Mucosa of descending colon (tissue), 3 donors: Measurements from ENCODE around the gene CACNA1C. TPM values are rescaled to one million over a fixed set of nuclear protein-coding genes. Genes with fewer than 3 reads are reported as not detected.

Experiments
- ATAC-seq: fragments of 200-7000 bp; cut with Tn5 transposase; one replicate; pipeline ENCODE4 v1.9.1; 2020; ENCODE audit warnings: mild to moderate bottlenecking, moderate library complexity
- DNase-seq, 3 donors: peaks; one replicate each; pipeline ENCODE4 v3.0.0-alpha.2; 2020
- H3K36me3 ChIP-seq: fragments of 200-600 bp; one replicate; pipeline ENCODE4 v1.8.0; 2021; ENCODE audit warnings: low read depth, mild to moderate bottlenecking
- H3K4me1 ChIP-seq: fragments of 200-600 bp; one replicate; pipeline ENCODE4 v1.8.0; 2021; ENCODE audit warnings: low read depth, mild to moderate bottlenecking
- H3K4me3 ChIP-seq: fragments of 200-600 bp; one replicate; pipeline ENCODE4 v1.8.0; 2021; ENCODE audit warnings: mild to moderate bottlenecking
- H3K9me3 ChIP-seq: fragments of 200-600 bp; one replicate; pipeline ENCODE4 v1.8.0; 2021; ENCODE audit warnings: mild to moderate bottlenecking
- CTCF ChIP-seq: fragments of 200-600 bp; IDR thresholded peaks from one replicate; pipeline ENCODE4 v1.8.0; 2022; ENCODE audit warnings: antibody characterized with exemption, mild to moderate bottlenecking
- intact Hi-C, 2 donors: fragments of 100-400 bp; cut with DNase I in 1 of 2; cut with micrococcal nuclease in 1 of 2; formaldehyde crosslinking; loops; one replicate each; pipeline versions ENCODE4 v1.11.0 to v1.11.1; 2022; cut with DNase I, micrococcal nuclease
- total RNA-seq, 3 donors: library from RNA; stranded (reverse); fragmentation: NEBNext Ultra II Directional in 2 of 3; extraction: Animal tissue kit (Norgen Biotek cat#: 25700) in 2 of 3; gene quantifications; one replicate each; pipeline versions ENCODE4 v1.2.1 to v1.2.4, GENCODE V29; 2021 to 2023
- donor health status: DM: no; HTN: no; CAD: no; lungs with moderate emphysema.
- donor health status: DM: no; HTN: no; CAD: no.
- donor health status: DM: no; HTN: yes; CAD: no.

The CACNA1C gene
- total RNA-seq, 3 donors from 2014 or later, result 5.5 to 89.4 (median 9.2) TPM

DNA sequence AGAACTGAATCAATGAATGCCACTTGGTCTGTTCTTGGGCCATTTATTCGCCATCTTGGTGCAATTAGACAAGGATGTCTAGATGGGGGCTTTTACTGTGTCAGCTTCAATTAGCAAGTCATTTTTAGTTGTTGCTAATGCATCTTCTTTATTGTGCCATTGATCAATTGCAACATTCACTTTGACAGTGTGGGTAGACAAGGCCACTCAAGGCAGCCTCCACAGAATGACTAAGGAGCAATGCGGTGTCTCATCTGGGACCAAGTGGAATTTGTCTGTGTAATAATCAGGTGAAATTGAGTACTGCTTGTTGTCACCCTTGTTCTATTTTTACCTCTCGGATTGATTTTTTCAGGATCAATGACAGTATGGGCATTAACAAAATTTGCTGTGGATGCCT is 275.9 kb downstream of the CACNA1C start:
- H3K4me1 ChIP-seq, result no peaks in the 10 kb centered on the region
- DNase-seq, result no peak
- intact Hi-C loops, result no loop called here

GRCh38 chr12:2329661-2330210 is 276.9 kb downstream of the CACNA1C start:
- no peak for ATAC-seq
- intact Hi-C loops, result no loop called here
- no peak for DNase-seq
- TF ChIP-seq CTCF, result no peak
- Histone ChIP-seq H3K9me3 (no peaks in the 10 kb centered on the region), H3K4me1 (no peaks in the 10 kb centered on the region), H3K36me3 (no peaks in the 10 kb centered on the region), H3K4me3 (no peak overlapping the region)

More for the DNA sequence above, 275.9 kb downstream of the CACNA1C start:
- Histone ChIP-seq H3K4me3 (no peak overlapping the region), H3K9me3 (no peaks in the 10 kb centered on the region), H3K36me3 (no peaks in the 10 kb centered on the region)
- no peak for ATAC-seq
- TF ChIP-seq CTCF, result no peak

GRCh38 chr12:2332236-2332635 is 279.4 kb downstream of the CACNA1C start:
- peaks cover 3% of the 10 kb centered on the region for H3K4me1 ChIP-seq
- no peak for TF ChIP-seq CTCF
- intact Hi-C loops, result no loop called here
- no peaks in the 10 kb centered on the region for H3K36me3 ChIP-seq
- ATAC-seq (no peak), DNase-seq (no peak)
- H3K4me3 ChIP-seq, result no peak overlapping the region
- no peaks in the 10 kb centered on the region for H3K9me3 ChIP-seq

GRCh38 chr12:2332947-2333346 is 280.2 kb downstream of the CACNA1C start:
- no peak for ATAC-seq
- Histone ChIP-seq H3K9me3 (no peaks in the 10 kb centered on the region), H3K4me3 (no peak overlapping the region), H3K4me1 (peaks cover 3% of the 10 kb centered on the region), H3K36me3 (no peaks in the 10 kb centered on the region)
- no peak for DNase-seq
- TF ChIP-seq CTCF, result no peak
- intact Hi-C loops, result no loop called here

DNA sequence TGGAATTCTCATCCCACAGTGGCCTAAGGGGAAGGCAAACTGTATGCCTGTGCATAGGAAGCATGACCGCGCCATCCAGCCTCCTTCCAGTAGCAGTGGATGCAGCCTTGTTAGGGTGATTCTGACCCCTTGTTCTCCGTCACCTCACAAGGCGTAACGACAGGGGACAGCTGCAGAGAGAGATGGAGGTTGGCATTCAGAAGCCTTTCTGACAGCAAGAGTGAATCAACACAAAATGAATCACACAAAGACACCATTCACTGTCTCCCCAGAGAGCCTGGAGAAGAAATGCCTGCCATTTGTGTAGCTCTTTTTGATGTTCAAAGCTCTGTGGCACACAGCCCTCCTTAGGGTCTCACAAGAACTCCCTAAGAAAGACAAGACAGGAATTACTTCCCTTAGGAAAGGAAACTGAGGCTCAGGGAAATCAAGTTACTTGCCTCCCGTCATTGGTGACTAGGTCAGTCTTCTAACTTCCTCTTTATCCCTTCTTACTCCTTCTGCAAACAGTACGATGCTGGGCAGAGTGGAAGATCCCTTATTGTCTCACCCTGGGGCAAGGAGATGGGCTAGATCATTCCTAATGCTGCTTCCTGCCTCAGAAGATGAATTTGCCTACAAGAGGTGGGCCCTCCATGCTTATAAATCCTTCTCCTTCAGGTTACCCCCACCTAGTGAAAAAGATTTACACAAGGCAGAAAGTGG is 280.9 kb downstream of the CACNA1C start:
- intact Hi-C loops, result no loop called here

More for the DNA sequence above, 280.9 kb downstream of the CACNA1C start:
- no peaks in the 10 kb centered on the region for H3K36me3 ChIP-seq
- no peak for TF ChIP-seq CTCF
- no peak for ATAC-seq
- peaks cover 9% of the 10 kb centered on the region for H3K4me1 ChIP-seq
- no peak overlapping the region for H3K4me3 ChIP-seq
- no peak for DNase-seq
- H3K9me3 ChIP-seq, result no peaks in the 10 kb centered on the region
